K562 (cell line): ENCODE data around the gene P3H1. TPM values are rescaled to one million over a fixed set of nuclear protein-coding genes. Genes with fewer than 3 reads are reported as not detected.

Experiments
- ATAC-seq: fragments of 200-7000 bp; cut with Tn5 transposase; 3 replicates; pipeline ENCODE4 v1.9.1; 2020; ENCODE audit warnings: moderate library complexity
- BruUV-seq: library from RNA; stranded (reverse); fragments of 400-500 nt; replicated peaks from 2 replicates; lab custom pipeline; 2021; lab: Mats Ljungman, UMichigan
- CTCF ChIA-PET: fragments of 300-600 bp; formaldehyde crosslinking; extraction: SDS; loops from one replicate; lab custom pipeline; 2021; ENCODE audit warnings: low intra/inter-chr PET ratio; lab: Yijun Ruan, JAX
- POLR2A ChIA-PET: fragments of 300-600, 350-650 bp; sonication (Branson Sonifier 250); formaldehyde crosslinking; extraction: SDS; loops from one replicate; lab custom pipeline; 2021; ENCODE audit warnings: antibody characterized with exemption, inconsistent platforms; lab: Yijun Ruan, JAX
- DNase-seq, 4 experiments: peaks; one replicate each; pipeline versions ENCODE4 v3.0.0 to v3.0.0-alpha.2; 2011 to 2018; ENCODE audit warnings: low spot score in 3 of 4, mixed read lengths in 3 of 4; ENCODE audit errors: extremely low read depth in 1 of 4
- FAIRE-seq: peaks from 2 replicates; lab custom pipeline; 2011; peaks lifted over from hg19 to GRCh38; lab: Jason Lieb, UNC
- H2AFZ ChIP-seq: 2 replicates; pipeline ENCODE4 v1.6.0; 2011; ENCODE audit warnings: low read depth, low read length, control low read depth, inconsistent platforms
- H3K27ac ChIP-seq: fragments of 200-600 bp; 3 replicates; pipeline ENCODE4 v1.8.0; 2011; ENCODE audit warnings: low read depth, mild to moderate bottlenecking, control low read depth, inconsistent platforms, low read length, moderate library complexity, mixed read lengths; ENCODE audit errors: extremely low read depth
- H3K27me3 ChIP-seq, 2 experiments: fragments of 300-600 bp in 1 of 2; 2 replicates in 1 of 2; 3 replicates in 1 of 2; pipeline versions ENCODE4 v1.6.0 to v1.8.0; 2011; ENCODE audit warnings: inconsistent platforms in 2 of 2, low read length in 2 of 2, mild to moderate bottlenecking in 1 of 2, mixed read lengths in 1 of 2, moderate library complexity in 1 of 2; ENCODE audit not compliant: control insufficient read depth in 2 of 2, insufficient read depth in 2 of 2
- H3K36me3 ChIP-seq: fragments of 300-600 bp; 3 replicates; pipeline ENCODE4 v1.8.0; 2011; ENCODE audit warnings: mild to moderate bottlenecking, low read length, inconsistent platforms; ENCODE audit not compliant: control insufficient read depth, insufficient read depth
- H3K4me1 ChIP-seq, 2 experiments: fragments of 200-600 bp in 1 of 2; replicated peaks in 1 of 2; 2 replicates in 1 of 2; 3 replicates in 1 of 2; pipeline versions ENCODE4 v1.5.1 to v1.8.0; 2011; ENCODE audit warnings: inconsistent platforms in 2 of 2, low read length in 2 of 2, mild to moderate bottlenecking in 1 of 2, mixed read lengths in 1 of 2, moderate library complexity in 1 of 2; ENCODE audit not compliant: control insufficient read depth in 2 of 2, insufficient read depth in 2 of 2
- H3K4me2 ChIP-seq: 2 replicates; pipeline ENCODE4 v1.6.1; 2011; ENCODE audit warnings: low read length, control low read depth, inconsistent platforms, mixed read lengths; ENCODE audit not compliant: insufficient read depth
- H3K4me3 ChIP-seq: fragments of 200-600 bp; sonication (generic), shearing (Covaris generic); 2 replicates; pipeline ENCODE4 v1.5.1; 2016; ENCODE audit warnings: control low read depth, inconsistent platforms
- H3K79me2 ChIP-seq: fragments of 200-600 bp; 3 replicates; pipeline ENCODE4 v1.8.0; 2011; ENCODE audit warnings: low read length, inconsistent platforms; ENCODE audit not compliant: control insufficient read depth, insufficient read depth
- H3K9ac ChIP-seq, 2 experiments: 2 replicates each; pipeline versions ENCODE4 v1.6.0 to v1.6.1; 2011; ENCODE audit warnings: low read depth in 2 of 2, low read length in 2 of 2, control low read depth in 1 of 2, inconsistent platforms in 1 of 2, mild to moderate bottlenecking in 1 of 2, mixed read lengths in 1 of 2; ENCODE audit not compliant: insufficient read depth in 1 of 2
- H3K9me1 ChIP-seq: one replicate; pipeline ENCODE4 v1.6.0; 2011; ENCODE audit warnings: inconsistent platforms, mild to moderate bottlenecking, low read length, moderate library complexity; ENCODE audit not compliant: control insufficient read depth, insufficient read depth
- H3K9me3 ChIP-seq: replicated peaks from 2 replicates; pipeline ENCODE4 v1.5.1; 2011; ENCODE audit warnings: low read depth, low read length, inconsistent platforms; ENCODE audit not compliant: control insufficient read depth, insufficient read depth
- H4K20me1 ChIP-seq: replicated peaks from 2 replicates; pipeline ENCODE4 v1.6.1; 2011; ENCODE audit warnings: low read length, inconsistent platforms, mixed read lengths; ENCODE audit not compliant: control insufficient read depth, insufficient read depth
- CHD2 ChIP-seq: IDR thresholded peaks from 2 replicates; pipeline ENCODE4 v1.6.1; 2011; ENCODE audit warnings: low read depth, low read length
- HDAC3 ChIP-seq: fragments of 450-650 bp; IDR thresholded peaks from 2 replicates; pipeline ENCODE4 v1.6.1; 2018; ENCODE audit warnings: borderline replicate concordance, mild to moderate bottlenecking, moderate library complexity; ENCODE audit not compliant: partially characterized antibody
- HNRNPUL1 ChIP-seq: fragments of 200-400 bp; formaldehyde crosslinking; IDR thresholded peaks from 2 replicates; pipeline ENCODE4 v1.6.1; 2017; ENCODE audit warnings: low read length
- ILF3 ChIP-seq: fragments of 450-650 bp; IDR thresholded peaks from 2 replicates; pipeline ENCODE4 v1.6.1; 2018; ENCODE audit warnings: antibody characterized with exemption, mild to moderate bottlenecking, moderate library complexity, borderline replicate concordance
- POLR2A ChIP-seq: fragments of 450-650 bp; conservative IDR thresholded peaks from 2 replicates; pipeline ENCODE4 v1.6.1; 2016
- POLR2AphosphoS2 ChIP-seq: IDR thresholded peaks from 2 replicates; pipeline ENCODE4 v1.6.1; 2012; ENCODE audit warnings: low read length, improper control_type of control experiment
- POLR2B ChIP-seq: fragments of 450-650 bp; IDR thresholded peaks from 2 replicates; pipeline ENCODE4 v1.6.1; 2018; ENCODE audit warnings: low read depth; ENCODE audit not compliant: partially characterized antibody
- PTRF ChIP-seq: fragments of 450-650 bp; IDR thresholded peaks from 2 replicates; pipeline ENCODE4 v1.6.1; 2016; ENCODE audit warnings: mild to moderate bottlenecking, missing genetic modification characterization, missing compliant biosample characterization
- RBM39 ChIP-seq: fragments of 200-400 bp; formaldehyde crosslinking; optimal IDR thresholded peaks from 2 replicates; pipeline ENCODE3; 2018; ENCODE audit warnings: low read depth, low read length
- SIN3A ChIP-seq, 2 experiments: fragments of 150-350 bp in 1 of 2; IDR thresholded peaks; 2 replicates each; pipeline ENCODE4 v1.6.1; 2011 to 2016; ENCODE audit warnings: borderline replicate concordance in 2 of 2, low read depth in 2 of 2, low read length in 2 of 2, mild to moderate bottlenecking in 2 of 2, moderate library complexity in 2 of 2; ENCODE audit not compliant: control insufficient read depth in 1 of 2
- SP2 ChIP-seq: IDR thresholded peaks from 2 replicates; pipeline ENCODE4 v1.6.1; 2011; ENCODE audit warnings: mild to moderate bottlenecking, low read depth, low read length, moderate library complexity; ENCODE audit not compliant: poor library complexity, severe bottlenecking; ENCODE audit errors: extremely low read depth
- STAT5A ChIP-seq: IDR thresholded peaks from 2 replicates; pipeline ENCODE4 v1.6.1; 2012; ENCODE audit warnings: low read length, inconsistent platforms, borderline replicate concordance
- SUPT5H ChIP-seq: fragments of 450-650 bp; IDR thresholded peaks from 2 replicates; pipeline ENCODE4 v1.6.1; 2016
- ZFX ChIP-seq: sonication (generic); formaldehyde crosslinking; IDR thresholded peaks from 2 replicates; pipeline ENCODE4 v1.8.0; 2022; ENCODE audit warnings: mild to moderate bottlenecking, missing genetic modification reagents, moderate library complexity
- ZKSCAN3 ChIP-seq: fragments of 250-450 bp; sonication (Bioruptor Pico); IDR thresholded peaks from 2 replicates; pipeline ENCODE4 v1.4.0; 2020
- ZNF436 ChIP-seq: fragments of 250-450, 450-650 bp; sonication (Bioruptor Pico); formaldehyde crosslinking; IDR thresholded peaks from 2 replicates; pipeline ENCODE4 v1.7.0; 2020; ENCODE audit warnings: mild to moderate bottlenecking
- WGBS: fragments of 100-300 bp; shearing (Covaris generic); methylation state at CpG from one replicate; pipeline ENCODE4 v1.1.6; 2016; ENCODE audit warnings: low coverage, mixed read lengths; ENCODE audit not compliant: insufficient coverage; ENCODE audit errors: missing lambda C conversion rate; 5-methylcytosine and 5-hydroxymethylcytosine counted together
- in situ Hi-C: fragments of 300-500 bp; cut with MboI; formaldehyde crosslinking; loops from 4 replicates; pipeline ENCODE4 v1.15.0; 2018; ENCODE audit warnings: inconsistent platforms, mixed read lengths
- intact Hi-C: fragments of 100-400 bp; cut with micrococcal nuclease; formaldehyde crosslinking; loops from 2 replicates; pipeline ENCODE4 v1.14.2; 2022
- polyA plus RNA-seq, 8 experiments: library from polyadenylated mRNA; depleted of rRNA in 4 of 8; stranded (reverse) in 5 of 8; unstranded in 3 of 8; fragments of >200 nt; fragmentation: Nextera tagmentation in 2 of 8; fragmentation: Illumina TruSeq in 1 of 8; extraction: Ambion mirVana in 2 of 8; extraction: Trizol in 1 of 8; gene quantifications; 2 replicates each; pipeline versions ENCODE4 v1.2.1 to v1.2.3, GENCODE V29; 2011 to 2014; ENCODE audit warnings: inconsistent platforms in 1 of 8, missing spikeins in 1 of 8
- total RNA-seq, 7 experiments: library from RNA; depleted of rRNA in 6 of 7; stranded (reverse); fragments of >200 nt in 6 of 7; fragmentation: Illumina TruSeq in 2 of 7; extraction: Trizol in 2 of 7; gene quantifications; 2 replicates each; pipeline versions ENCODE4 v1.2.1 to v1.2.3, GENCODE V29; 2011 to 2021; ENCODE audit warnings: low replicate concordance in 1 of 7
- TF ChIP-seq, protein P1 (sequence below): fragments of 450-650 bp; formaldehyde crosslinking; IDR thresholded peaks from 2 replicates; pipeline ENCODE4 v1.4.0; 2020; ENCODE audit warnings: mild to moderate bottlenecking, mixed read lengths
- TF ChIP-seq, protein P2 (sequence below), 2 experiments: IDR thresholded peaks in 1 of 2; conservative IDR thresholded peaks in 1 of 2; 2 replicates each; pipeline ENCODE4 v1.6.1; 2016; ENCODE audit warnings: low read depth in 2 of 2, mild to moderate bottlenecking in 1 of 2, missing compliant biosample characterization in 1 of 2, missing genetic modification characterization in 1 of 2, moderate library complexity in 1 of 2
- TF ChIP-seq, protein P3 (sequence below): fragments of 250-450 bp; sonication (Bioruptor Pico); IDR thresholded peaks from 2 replicates; pipeline ENCODE4 v1.6.1; 2021; ENCODE audit warnings: mild to moderate bottlenecking

The P3H1 gene
- total and polyA plus RNA-seq, 9 of the 15 experiments (the other 6 are each of a cell fraction or from before 2014, with no cell fraction given): 1.7 to 81.7 (median 45.7) TPM

GRCh38 chr1:42703888-42704464, 62.9 kb downstream of the P3H1 start:
- peaks cover 91% of the 10 kb centered on the region for H3K36me3 ChIP-seq
- peak; percentile 56 for TF ChIP-seq POLR2B
- no peak for TF ChIP-seq HDAC3
- TF ChIP-seq ZNF436: no peak
- TF ChIP-seq, protein P1, sequence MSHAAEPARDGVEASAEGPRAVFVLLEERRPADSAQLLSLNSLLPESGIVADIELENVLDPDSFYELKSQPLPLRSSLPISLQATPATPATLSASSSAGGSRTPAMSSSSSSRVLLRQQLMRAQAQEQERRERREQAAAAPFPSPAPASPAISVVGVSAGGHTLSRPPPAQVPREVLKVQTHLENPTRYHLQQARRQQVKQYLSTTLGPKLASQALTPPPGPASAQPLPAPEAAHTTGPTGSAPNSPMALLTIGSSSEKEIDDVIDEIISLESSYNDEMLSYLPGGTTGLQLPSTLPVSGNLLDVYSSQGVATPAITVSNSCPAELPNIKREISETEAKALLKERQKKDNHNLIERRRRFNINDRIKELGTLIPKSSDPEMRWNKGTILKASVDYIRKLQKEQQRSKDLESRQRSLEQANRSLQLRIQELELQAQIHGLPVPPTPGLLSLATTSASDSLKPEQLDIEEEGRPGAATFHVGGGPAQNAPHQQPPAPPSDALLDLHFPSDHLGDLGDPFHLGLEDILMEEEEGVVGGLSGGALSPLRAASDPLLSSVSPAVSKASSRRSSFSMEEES (CRISPR knock-in tag): no peak
- peak; percentile 62 for TF ChIP-seq POLR2A
- no peak for TF ChIP-seq PTRF (tag)
- TF ChIP-seq, protein P2, sequence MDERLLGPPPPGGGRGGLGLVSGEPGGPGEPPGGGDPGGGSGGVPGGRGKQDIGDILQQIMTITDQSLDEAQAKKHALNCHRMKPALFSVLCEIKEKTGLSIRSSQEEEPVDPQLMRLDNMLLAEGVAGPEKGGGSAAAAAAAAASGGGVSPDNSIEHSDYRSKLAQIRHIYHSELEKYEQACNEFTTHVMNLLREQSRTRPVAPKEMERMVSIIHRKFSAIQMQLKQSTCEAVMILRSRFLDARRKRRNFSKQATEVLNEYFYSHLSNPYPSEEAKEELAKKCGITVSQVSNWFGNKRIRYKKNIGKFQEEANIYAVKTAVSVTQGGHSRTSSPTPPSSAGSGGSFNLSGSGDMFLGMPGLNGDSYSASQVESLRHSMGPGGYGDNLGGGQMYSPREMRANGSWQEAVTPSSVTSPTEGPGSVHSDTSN (CRISPR knock-in tag; IDR thresholded peaks at IDR 0.05; ENCODE audit: low read depth): no peak
- TF ChIP-seq, protein P2 (tag; conservative IDR thresholded peaks at IDR 0.05; ENCODE audit: low read depth): no peak
- TF ChIP-seq SUPT5H: peak; percentile 59
- TF ChIP-seq CHD2: no peak
- TF ChIP-seq POLR2AphosphoS2: peak; percentile 87; the same call in 1 of the 2 replicates
- no peak for TF ChIP-seq RBM39
- TF ChIP-seq, protein P3, sequence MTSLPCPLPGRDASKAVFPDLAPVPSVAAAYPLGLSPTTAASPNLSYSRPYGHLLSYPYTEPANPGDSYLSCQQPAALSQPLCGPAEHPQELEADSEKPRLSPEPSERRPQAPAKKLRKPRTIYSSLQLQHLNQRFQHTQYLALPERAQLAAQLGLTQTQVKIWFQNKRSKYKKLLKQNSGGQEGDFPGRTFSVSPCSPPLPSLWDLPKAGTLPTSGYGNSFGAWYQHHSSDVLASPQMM (CRISPR knock-in tag): 0 out of 2 replicates have a peak, but pooled peaks have one; percentile 27
- no peak for TF ChIP-seq SP2
- no peak for TF ChIP-seq ZKSCAN3 (CRISPR knock-in tag)
- TF ChIP-seq HNRNPUL1: no peak
- TF ChIP-seq SIN3A (IDR thresholded peaks at IDR 0.05; ENCODE audit: borderline replicate concordance in 2 of 2, control insufficient read depth in 1 of 2, low read depth in 2 of 2, low read length in 2 of 2): 0 out of 4 replicates have a peak, but pooled peaks of 1 of the 2 experiments have one; percentile 30
- TF ChIP-seq ZFX (CRISPR knock-in tag): no peak
- peak; percentile 20; the same call in 1 of the 2 replicates for TF ChIP-seq ILF3
- 0 out of 2 replicates have a peak, but pooled peaks have one; percentile 4 for TF ChIP-seq STAT5A

More at GRCh38 chr1:42703888-42704464, 62.9 kb downstream of the P3H1 start:
- ChIA-PET POLR2A (no interaction called here), CTCF (no interaction called here)
- Histone ChIP-seq H4K20me1 (no peaks in the 10 kb centered on the region), H3K27me3 (no peaks in the 10 kb centered on the region), H3K4me1 (no peaks in the 10 kb centered on the region), H2AFZ (no peak overlapping the region), H3K79me2 (peaks cover 30% of the 10 kb centered on the region), H3K27ac (no peak overlapping the region), H3K9ac (no peak overlapping the region), H3K9me1 (no peaks in the 10 kb centered on the region), H3K4me3 (no peak overlapping the region), H3K4me2 (no peak overlapping the region), H3K9me3 (no peaks in the 10 kb centered on the region)
- WGBS: 94% methylated on average over 7 of the region's 7 CpGs
- ATAC-seq (peak; percentile 45), DNase-seq (no peak), FAIRE-seq (no peak)
- intact Hi-C loops (no loop called here), in situ Hi-C loops (no loop called here)
- no TSS peak for BruUV-seq
